ENCODE results near the gene IDNK.

Gene IDNK

GRCh38 chr9:83649515-83649914 lies 26.6 kb downstream of the IDNK start:
- H4K20me1 ChIP-seq (ENCODE audit: insufficient read depth, low read length), result no peaks in the 10 kb centered on the region
- no peak overlapping the region for H2AFZ ChIP-seq (ENCODE audit: low read depth, low read length)
- no peak overlapping the region for H3K4me3 ChIP-seq (ENCODE audit: low read depth in 1 of 2, low read length in 2 of 2)
- no peak for TF ChIP-seq EZH2 (IDR thresholded peaks at IDR 0.05; ENCODE audit: borderline replicate concordance, low read depth, low read length, severe bottlenecking)
- TF ChIP-seq, protein P1, sequence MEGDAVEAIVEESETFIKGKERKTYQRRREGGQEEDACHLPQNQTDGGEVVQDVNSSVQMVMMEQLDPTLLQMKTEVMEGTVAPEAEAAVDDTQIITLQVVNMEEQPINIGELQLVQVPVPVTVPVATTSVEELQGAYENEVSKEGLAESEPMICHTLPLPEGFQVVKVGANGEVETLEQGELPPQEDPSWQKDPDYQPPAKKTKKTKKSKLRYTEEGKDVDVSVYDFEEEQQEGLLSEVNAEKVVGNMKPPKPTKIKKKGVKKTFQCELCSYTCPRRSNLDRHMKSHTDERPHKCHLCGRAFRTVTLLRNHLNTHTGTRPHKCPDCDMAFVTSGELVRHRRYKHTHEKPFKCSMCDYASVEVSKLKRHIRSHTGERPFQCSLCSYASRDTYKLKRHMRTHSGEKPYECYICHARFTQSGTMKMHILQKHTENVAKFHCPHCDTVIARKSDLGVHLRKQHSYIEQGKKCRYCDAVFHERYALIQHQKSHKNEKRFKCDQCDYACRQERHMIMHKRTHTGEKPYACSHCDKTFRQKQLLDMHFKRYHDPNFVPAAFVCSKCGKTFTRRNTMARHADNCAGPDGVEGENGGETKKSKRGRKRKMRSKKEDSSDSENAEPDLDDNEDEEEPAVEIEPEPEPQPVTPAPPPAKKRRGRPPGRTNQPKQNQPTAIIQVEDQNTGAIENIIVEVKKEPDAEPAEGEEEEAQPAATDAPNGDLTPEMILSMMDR (IDR thresholded peaks at IDR 0.05; ENCODE audit: borderline replicate concordance, extremely low read depth, low read length, poor library complexity, severe bottlenecking), result no peak
- H3K36me3 ChIP-seq (ENCODE audit: insufficient read depth, low read length), result peaks cover 49% of the 10 kb centered on the region
- no peak overlapping the region for H3K4me2 ChIP-seq (ENCODE audit: insufficient read depth, low read length)
- ATAC-seq (ENCODE audit: insufficient read depth, low read depth) (0 out of 3 replicates have a peak, but pooled peaks have one; percentile 11), DNase-seq (no peak)
- H3K27me3 ChIP-seq (ENCODE audit: insufficient read depth, low read length, poor library complexity), result no peaks in the 10 kb centered on the region
- H3K9ac ChIP-seq (ENCODE audit: low read depth, low read length), result no peak overlapping the region
- no peaks in the 10 kb centered on the region for H3K9me3 ChIP-seq (ENCODE audit: insufficient read depth, low read length, severe bottlenecking)
- no peaks in the 10 kb centered on the region for H3K79me2 ChIP-seq (ENCODE audit: insufficient read depth, low read length)
- no peaks in the 10 kb centered on the region for H3K4me1 ChIP-seq (ENCODE audit: insufficient read depth, low read length)
- H3K27ac ChIP-seq (ENCODE audit: low read length), result no peak overlapping the region

DNA sequence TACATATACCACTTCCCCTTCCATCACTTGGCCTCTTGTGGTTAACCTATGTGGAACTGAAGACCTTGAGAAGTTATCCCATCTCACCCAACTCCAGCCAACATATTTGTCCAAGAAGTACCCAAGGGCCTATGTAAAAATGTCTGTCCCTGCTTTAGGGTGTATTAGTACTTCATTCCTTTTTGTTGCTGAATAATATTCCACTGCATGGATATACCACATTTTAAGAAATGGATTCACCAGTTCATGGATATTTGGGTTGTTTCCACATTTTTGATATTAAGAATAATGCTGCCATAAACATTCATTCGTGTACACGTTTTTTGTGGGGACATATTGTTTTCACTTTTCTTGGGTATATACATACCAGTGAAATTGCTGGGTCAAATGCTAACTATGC lies 28.6 kb downstream of the IDNK start:
- TF ChIP-seq EZH2 (IDR thresholded peaks at IDR 0.05; ENCODE audit: borderline replicate concordance, low read depth, low read length, severe bottlenecking), result no peak
- TF ChIP-seq, protein P1 (IDR thresholded peaks at IDR 0.05; ENCODE audit: borderline replicate concordance, extremely low read depth, low read length, poor library complexity, severe bottlenecking), result no peak
- no peaks in the 10 kb centered on the region for H3K27me3 ChIP-seq (ENCODE audit: insufficient read depth, low read length, poor library complexity)
- H3K9ac ChIP-seq (ENCODE audit: low read depth, low read length), result no peak overlapping the region
- no peak overlapping the region for H3K4me3 ChIP-seq (ENCODE audit: low read depth in 1 of 2, low read length in 2 of 2)
- H3K9me3 ChIP-seq (ENCODE audit: insufficient read depth, low read length, severe bottlenecking), result no peaks in the 10 kb centered on the region
- ATAC-seq (ENCODE audit: insufficient read depth, low read depth) (no peak), DNase-seq (no peak)
- H2AFZ ChIP-seq (ENCODE audit: low read depth, low read length), result no peak overlapping the region
- no peak overlapping the region for H3K4me2 ChIP-seq (ENCODE audit: insufficient read depth, low read length)
- H3K4me1 ChIP-seq (ENCODE audit: insufficient read depth, low read length), result no peaks in the 10 kb centered on the region
- H3K79me2 ChIP-seq (ENCODE audit: insufficient read depth, low read length), result no peaks in the 10 kb centered on the region
- H3K36me3 ChIP-seq (ENCODE audit: insufficient read depth, low read length), result peaks cover 63% of the 10 kb centered on the region
- no peaks in the 10 kb centered on the region for H4K20me1 ChIP-seq (ENCODE audit: insufficient read depth, low read length)
- H3K27ac ChIP-seq (ENCODE audit: low read length), result no peak overlapping the region

GRCh38 chr9:83652433-83652832 lies 29.5 kb downstream of the IDNK start:
- no peak overlapping the region for H3K27ac ChIP-seq (ENCODE audit: low read length)
- TF ChIP-seq, protein P1 (IDR thresholded peaks at IDR 0.05; ENCODE audit: borderline replicate concordance, extremely low read depth, low read length, poor library complexity, severe bottlenecking), result no peak
- no peak for TF ChIP-seq EZH2 (IDR thresholded peaks at IDR 0.05; ENCODE audit: borderline replicate concordance, low read depth, low read length, severe bottlenecking)
- ATAC-seq (ENCODE audit: insufficient read depth, low read depth), result no peak

DNA sequence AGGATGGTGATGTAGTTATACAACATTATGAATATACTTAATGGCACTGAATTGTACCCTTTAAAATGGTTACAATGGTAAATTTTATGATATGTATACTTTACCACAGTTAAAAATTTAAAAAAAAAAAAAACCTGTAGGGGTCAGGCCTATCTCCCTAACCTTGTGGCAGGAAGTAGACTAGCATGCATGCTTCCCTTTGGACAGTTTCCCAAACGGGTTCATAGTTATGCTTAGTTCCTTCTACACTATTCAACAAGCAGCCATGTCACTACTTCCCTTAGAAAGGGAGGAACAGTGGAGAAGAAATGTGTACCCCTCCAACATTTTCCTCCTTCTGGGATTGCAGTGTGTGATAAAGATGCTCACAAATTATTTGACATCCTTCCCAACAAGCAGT lies 32.5 kb downstream of the IDNK start:
- no peaks in the 10 kb centered on the region for H3K27me3 ChIP-seq (ENCODE audit: insufficient read depth, low read length, poor library complexity)
- DNase-seq (no peak), ATAC-seq (ENCODE audit: insufficient read depth, low read depth) (no peak)
- peaks cover 90% of the 10 kb centered on the region for H3K36me3 ChIP-seq (ENCODE audit: insufficient read depth, low read length)
- no peak overlapping the region for H2AFZ ChIP-seq (ENCODE audit: low read depth, low read length)
- no peak overlapping the region for H3K4me3 ChIP-seq (ENCODE audit: low read depth in 1 of 2, low read length in 2 of 2)
- H3K79me2 ChIP-seq (ENCODE audit: insufficient read depth, low read length), result no peaks in the 10 kb centered on the region
- H3K4me2 ChIP-seq (ENCODE audit: insufficient read depth, low read length), result no peak overlapping the region
- no peak overlapping the region for H3K9ac ChIP-seq (ENCODE audit: low read depth, low read length)
- H4K20me1 ChIP-seq (ENCODE audit: insufficient read depth, low read length), result no peaks in the 10 kb centered on the region
- H3K4me1 ChIP-seq (ENCODE audit: insufficient read depth, low read length), result no peaks in the 10 kb centered on the region
- TF ChIP-seq, protein P1 (IDR thresholded peaks at IDR 0.05; ENCODE audit: borderline replicate concordance, extremely low read depth, low read length, poor library complexity, severe bottlenecking), result no peak
- no peak for TF ChIP-seq EZH2 (IDR thresholded peaks at IDR 0.05; ENCODE audit: borderline replicate concordance, low read depth, low read length, severe bottlenecking)
- H3K27ac ChIP-seq (ENCODE audit: low read length), result no peak overlapping the region
- H3K9me3 ChIP-seq (ENCODE audit: insufficient read depth, low read length, severe bottlenecking), result no peaks in the 10 kb centered on the region

More at GRCh38 chr9:83652433-83652832, 29.5 kb downstream of the IDNK start:
- H4K20me1 ChIP-seq (ENCODE audit: insufficient read depth, low read length), result no peaks in the 10 kb centered on the region
- H3K9ac ChIP-seq (ENCODE audit: low read depth, low read length), result no peak overlapping the region
- no peaks in the 10 kb centered on the region for H3K4me1 ChIP-seq (ENCODE audit: insufficient read depth, low read length)
- peaks cover 72% of the 10 kb centered on the region for H3K36me3 ChIP-seq (ENCODE audit: insufficient read depth, low read length)
- no peaks in the 10 kb centered on the region for H3K27me3 ChIP-seq (ENCODE audit: insufficient read depth, low read length, poor library complexity)
- no peak overlapping the region for H3K4me3 ChIP-seq (ENCODE audit: low read depth in 1 of 2, low read length in 2 of 2)
- DNase-seq, result no peak
- no peak overlapping the region for H2AFZ ChIP-seq (ENCODE audit: low read depth, low read length)
- no peak overlapping the region for H3K4me2 ChIP-seq (ENCODE audit: insufficient read depth, low read length)
- H3K79me2 ChIP-seq (ENCODE audit: insufficient read depth, low read length), result no peaks in the 10 kb centered on the region
- H3K9me3 ChIP-seq (ENCODE audit: insufficient read depth, low read length, severe bottlenecking), result no peaks in the 10 kb centered on the region
